BLaER1 treated with 17β-estradiol and CSF1 and Interleukin-3, amounts not matched to agents 10 nM and 100 nM (cell line): ENCODE data around the gene MINDY4.
A peak's percentile ranks its signal among the peaks of the same experiment; 100 is the strongest.

Source experiments
- H3K27ac ChIP-seq, 11 experiments: shearing (Covaris generic); formaldehyde crosslinking; 2 replicates each; pipeline ENCODE4 v1.8.1; 2022
- H3K27me3 ChIP-seq, 11 experiments: shearing (Covaris generic); formaldehyde crosslinking; 2 replicates each; pipeline ENCODE4 v1.8.1; 2022
- H3K36me3 ChIP-seq, 11 experiments: shearing (Covaris generic); formaldehyde crosslinking; 2 replicates each; pipeline ENCODE4 v1.8.1; 2022
- H3K4me1 ChIP-seq, 10 experiments: shearing (Covaris generic); formaldehyde crosslinking; 2 replicates each; pipeline ENCODE4 v1.8.1; 2022
- H3K4me2 ChIP-seq, 11 experiments: shearing (Covaris generic); formaldehyde crosslinking; 2 replicates each; pipeline ENCODE4 v1.8.1; 2022
- H3K4me3 ChIP-seq, 10 experiments: shearing (Covaris generic); formaldehyde crosslinking; 2 replicates each; pipeline ENCODE4 v1.8.1; 2022
- H3K9ac ChIP-seq, 11 experiments: shearing (Covaris generic); formaldehyde crosslinking; 2 replicates each; pipeline ENCODE4 v1.8.1; 2022
- H3K9me3 ChIP-seq, 11 experiments: shearing (Covaris generic); formaldehyde crosslinking; replicated peaks in 1 of 11; 2 replicates each; pipeline ENCODE4 v1.8.1; 2022
- H4K20me1 ChIP-seq, 11 experiments: shearing (Covaris generic); formaldehyde crosslinking; 2 replicates each; pipeline ENCODE4 v1.8.1; 2022
- Cebpa-rat ChIP-seq, 11 experiments: shearing (Covaris generic); IDR thresholded peaks; 2 replicates each; pipeline ENCODE4 v1.8.1; 2022

The MINDY4 gene

GRCh38 chr7:30761214-30762156 lies 9.7 kb upstream of the MINDY4 start:
- Histone ChIP-seq H3K9ac (no peak overlapping the region), H3K27me3 (no peaks in the 10 kb centered on the region), H3K27ac (no peak overlapping the region), H3K36me3 (no peaks in the 10 kb centered on the region), H3K4me2 (no peak overlapping the region), H3K4me3 (no peak overlapping the region), H4K20me1 (no peaks in the 10 kb centered on the region), H3K9me3 (peaks cover 0 to 10% (median 0%) of the 10 kb centered on the region in 11 experiments; a peak in 4 of 22 replicates), H3K4me1 (peaks cover 0 to 14% (median 9%) of the 10 kb centered on the region in 10 experiments; a peak in 14 of 20 replicates)
- TF ChIP-seq Cebpa-rat (IDR thresholded peaks at IDR 0.05) = no peak

GRCh38 chr7:30764030-30764975 lies 6.9 kb upstream of the MINDY4 start:
- no peak for TF ChIP-seq Cebpa-rat (IDR thresholded peaks at IDR 0.05)
- no peak overlapping the region for H3K4me3 ChIP-seq
- H3K27ac ChIP-seq = no peak overlapping the region
- no peaks in the 10 kb centered on the region for H3K36me3 ChIP-seq
- H3K9me3 ChIP-seq = peaks cover 0 to 10% (median 0%) of the 10 kb centered on the region in 11 experiments; a peak in 4 of 22 replicates
- H3K9ac ChIP-seq = no peak overlapping the region
- no peaks in the 10 kb centered on the region for H3K27me3 ChIP-seq
- H4K20me1 ChIP-seq = no peaks in the 10 kb centered on the region
- peak overlapping the region in 9 of 11 experiments; percentile 2 to 70 (median 48); a peak in 14 of 22 replicates for H3K4me2 ChIP-seq
- peaks cover 0 to 14% (median 9%) of the 10 kb centered on the region in 10 experiments; a peak in 14 of 20 replicates for H3K4me1 ChIP-seq

- Histone ChIP-seq H4K20me1 (no peaks in the 10 kb centered on the region), H3K4me1 (peaks cover 0 to 14% (median 9%) of the 10 kb centered on the region in 10 experiments; a peak in 14 of 20 replicates), H3K4me2 (peak overlapping the region in 8 of 11 experiments; percentile 2 to 70 (median 36); a peak in 10 of 22 replicates), H3K27ac (no peak overlapping the region), H3K9ac (no peak overlapping the region), H3K36me3 (no peaks in the 10 kb centered on the region), H3K27me3 (no peaks in the 10 kb centered on the region), H3K9me3 (peaks cover 0 to 10% (median 0%) of the 10 kb centered on the region in 11 experiments; a peak in 4 of 22 replicates), H3K4me3 (no peak overlapping the region)
- TF ChIP-seq Cebpa-rat (IDR thresholded peaks at IDR 0.05) = no peak
Measured at GRCh38 chr7:30765408-30765807, 5.8 kb upstream of the MINDY4 start.

- Histone ChIP-seq H3K4me2 (peak overlapping the region; percentile 82 to 96 (median 91)), H3K36me3 (no peaks in the 10 kb centered on the region), H3K9ac (peak overlapping the region in 7 of 11 experiments; percentile 78 to 86 (median 84); a peak in 10 of 22 replicates), H3K27ac (peak overlapping the region in 4 of 11 experiments; percentile 65 to 84 (median 79); a peak in 5 of 22 replicates), H3K9me3 (no peaks in the 10 kb centered on the region), H3K27me3 (no peaks in the 10 kb centered on the region), H4K20me1 (no peaks in the 10 kb centered on the region; a peak in 1 of 22 replicates), H3K4me1 (peaks cover 6 to 16% (median 11%) of the 10 kb centered on the region in 10 experiments; a peak in 19 of 20 replicates), H3K4me3 (peak overlapping the region; percentile 78 to 95 (median 81); a peak in 17 of 20 replicates)
- no peak for TF ChIP-seq Cebpa-rat (IDR thresholded peaks at IDR 0.05)
Measured at GRCh38 chr7:30770845-30771173, 408 bp upstream of the MINDY4 start.

- TF ChIP-seq Cebpa-rat (IDR thresholded peaks at IDR 0.05) = no peak
- Histone ChIP-seq H3K27ac (peak overlapping the region in 10 of 11 experiments; percentile 61 to 84 (median 76); a peak in 20 of 22 replicates), H3K36me3 (no peaks in the 10 kb centered on the region), H3K4me2 (peak overlapping the region; percentile 82 to 96 (median 91)), H3K4me1 (peaks cover 6 to 16% (median 11%) of the 10 kb centered on the region in 10 experiments; a peak in 19 of 20 replicates), H3K4me3 (peak overlapping the region; percentile 78 to 95 (median 81)), H3K9ac (peak overlapping the region; percentile 73 to 86 (median 82)), H4K20me1 (no peaks in the 10 kb centered on the region; a peak in 1 of 22 replicates), H3K27me3 (no peaks in the 10 kb centered on the region), H3K9me3 (no peaks in the 10 kb centered on the region)
Measured at GRCh38 chr7:30771880-30772425, 736 bp downstream of the MINDY4 start.

- peaks cover 6 to 16% (median 11%) of the 10 kb centered on the region in 10 experiments; a peak in 19 of 20 replicates for H3K4me1 ChIP-seq
- H3K9me3 ChIP-seq = no peaks in the 10 kb centered on the region
- no peak overlapping the region for H3K9ac ChIP-seq
- no peak for TF ChIP-seq Cebpa-rat (IDR thresholded peaks at IDR 0.05)
- no peak overlapping the region for H3K27ac ChIP-seq
- no peaks in the 10 kb centered on the region for H3K27me3 ChIP-seq
- peak overlapping the region in 5 of 11 experiments; percentile 82 to 95 (median 92); a peak in 6 of 22 replicates for H3K4me2 ChIP-seq
- no peaks in the 10 kb centered on the region for H3K36me3 ChIP-seq
- no peaks in the 10 kb centered on the region; a peak in 1 of 22 replicates for H4K20me1 ChIP-seq
- no peak overlapping the region for H3K4me3 ChIP-seq
Measured at GRCh38 chr7:30772984-30773383, 1.8 kb downstream of the MINDY4 start.

- H3K36me3 ChIP-seq = peaks cover 0 to 10% (median 0%) of the 10 kb centered on the region in 11 experiments; a peak in 4 of 22 replicates
- H3K4me3 ChIP-seq = no peak overlapping the region
- peaks cover 6 to 14% (median 10%) of the 10 kb centered on the region in 10 experiments; a peak in 18 of 20 replicates for H3K4me1 ChIP-seq
- H3K9ac ChIP-seq = no peak overlapping the region
- no peak overlapping the region for H3K27ac ChIP-seq
- no peaks in the 10 kb centered on the region for H3K9me3 ChIP-seq
- H3K4me2 ChIP-seq = no peak overlapping the region
- no peak for TF ChIP-seq Cebpa-rat (IDR thresholded peaks at IDR 0.05)
- H3K27me3 ChIP-seq = no peaks in the 10 kb centered on the region
- no peaks in the 10 kb centered on the region; a peak in 1 of 22 replicates for H4K20me1 ChIP-seq
Measured at GRCh38 chr7:30775992-30776391, 4.8 kb downstream of the MINDY4 start.

GRCh38 chr7:30776971-30777370 lies 5.8 kb downstream of the MINDY4 start:
- Histone ChIP-seq H3K4me3 (no peak overlapping the region), H3K9ac (no peak overlapping the region), H3K4me1 (peaks cover 6 to 11% (median 8%) of the 10 kb centered on the region in 10 experiments; a peak in 18 of 20 replicates), H3K36me3 (peaks cover 0 to 14% (median 0%) of the 10 kb centered on the region in 11 experiments; a peak in 7 of 22 replicates), H3K27ac (no peak overlapping the region), H3K27me3 (no peaks in the 10 kb centered on the region), H3K4me2 (no peak overlapping the region), H4K20me1 (no peaks in the 10 kb centered on the region; a peak in 1 of 22 replicates), H3K9me3 (no peaks in the 10 kb centered on the region)
- no peak for TF ChIP-seq Cebpa-rat (IDR thresholded peaks at IDR 0.05)
